ENCODE measurements around the gene TTLL10.

Gene TTLL10

GRCh38 chr1:1157914-1158710 lies 15.6 kb upstream of the TTLL10 start:
- no peaks in the 10 kb centered on the region for H3K9me3 ChIP-seq (ENCODE audit: control insufficient read depth, insufficient read depth, low read length)
- H3K4me1 ChIP-seq (ENCODE audit: insufficient read depth, low read length), result peaks cover 3% of the 10 kb centered on the region; the same call in 1 of the 2 replicates
- H3K9ac ChIP-seq (ENCODE audit: low read depth, low read length), result peak overlapping the region; percentile 59
- no peaks in the 10 kb centered on the region for H3K36me3 ChIP-seq (ENCODE audit: insufficient read depth, low read length)

- H3K9me3 ChIP-seq (ENCODE audit: control insufficient read depth, insufficient read depth, low read length), result no peaks in the 10 kb centered on the region
- H3K36me3 ChIP-seq (ENCODE audit: insufficient read depth, low read length), result no peaks in the 10 kb centered on the region
- no peak overlapping the region for H3K9ac ChIP-seq (ENCODE audit: low read depth, low read length)
- peaks cover 3% of the 10 kb centered on the region; the same call in 1 of the 2 replicates for H3K4me1 ChIP-seq (ENCODE audit: insufficient read depth, low read length)
Measured at GRCh38 chr1:1160281-1160930, 13.3 kb upstream of the TTLL10 start.

- peaks cover 3% of the 10 kb centered on the region; the same call in 1 of the 2 replicates for H3K4me1 ChIP-seq (ENCODE audit: insufficient read depth, low read length)
- no peaks in the 10 kb centered on the region for H3K9me3 ChIP-seq (ENCODE audit: control insufficient read depth, insufficient read depth, low read length)
- H3K9ac ChIP-seq (ENCODE audit: low read depth, low read length), result no peak overlapping the region
- no peaks in the 10 kb centered on the region for H3K36me3 ChIP-seq (ENCODE audit: insufficient read depth, low read length)
Measured at GRCh38 chr1:1161078-1161682, 12.5 kb upstream of the TTLL10 start.

- Histone ChIP-seq H3K9me3 (ENCODE audit: control insufficient read depth, insufficient read depth, low read length) (no peaks in the 10 kb centered on the region), H3K4me1 (ENCODE audit: insufficient read depth, low read length) (peaks cover 3% of the 10 kb centered on the region; the same call in 1 of the 2 replicates), H3K9ac (ENCODE audit: low read depth, low read length) (no peak overlapping the region), H3K36me3 (ENCODE audit: insufficient read depth, low read length) (no peaks in the 10 kb centered on the region)
Measured at GRCh38 chr1:1161683-1162079, 12.0 kb upstream of the TTLL10 start.

- Histone ChIP-seq H3K36me3 (ENCODE audit: insufficient read depth, low read length) (no peaks in the 10 kb centered on the region), H3K9me3 (ENCODE audit: control insufficient read depth, insufficient read depth, low read length) (no peaks in the 10 kb centered on the region), H3K9ac (ENCODE audit: low read depth, low read length) (no peak overlapping the region), H3K4me1 (ENCODE audit: insufficient read depth, low read length) (peaks cover 3% of the 10 kb centered on the region; the same call in 1 of the 2 replicates)
Measured at GRCh38 chr1:1162597-1163537, 10.8 kb upstream of the TTLL10 start.

- no peaks in the 10 kb centered on the region for H3K9me3 ChIP-seq (ENCODE audit: control insufficient read depth, insufficient read depth, low read length)
- peaks cover 1% of the 10 kb centered on the region; the same call in 1 of the 2 replicates for H3K4me1 ChIP-seq (ENCODE audit: insufficient read depth, low read length)
- H3K9ac ChIP-seq (ENCODE audit: low read depth, low read length), result no peak overlapping the region
- no peaks in the 10 kb centered on the region for H3K36me3 ChIP-seq (ENCODE audit: insufficient read depth, low read length)
Measured at GRCh38 chr1:1163538-1164070, 10.1 kb upstream of the TTLL10 start.

- Histone ChIP-seq H3K4me1 (ENCODE audit: insufficient read depth, low read length) (no peaks in the 10 kb centered on the region), H3K9me3 (ENCODE audit: control insufficient read depth, insufficient read depth, low read length) (no peaks in the 10 kb centered on the region), H3K36me3 (ENCODE audit: insufficient read depth, low read length) (no peaks in the 10 kb centered on the region), H3K9ac (ENCODE audit: low read depth, low read length) (no peak overlapping the region)
Measured at GRCh38 chr1:1164361-1164700, 9.3 kb upstream of the TTLL10 start.

GRCh38 chr1:1164701-1165451 lies 8.8 kb upstream of the TTLL10 start:
- no peaks in the 10 kb centered on the region; the same call in 1 of the 2 replicates for H3K4me1 ChIP-seq (ENCODE audit: insufficient read depth, low read length)
- no peaks in the 10 kb centered on the region for H3K36me3 ChIP-seq (ENCODE audit: insufficient read depth, low read length)
- H3K9me3 ChIP-seq (ENCODE audit: control insufficient read depth, insufficient read depth, low read length), result no peaks in the 10 kb centered on the region
- H3K9ac ChIP-seq (ENCODE audit: low read depth, low read length), result no peak overlapping the region

GRCh38 chr1:1165485-1165884 lies 8.2 kb upstream of the TTLL10 start:
- H3K9ac ChIP-seq (ENCODE audit: low read depth, low read length), result no peak overlapping the region

GRCh38 chr1:1165900-1166421 lies 7.7 kb upstream of the TTLL10 start:
- no peaks in the 10 kb centered on the region for H3K36me3 ChIP-seq (ENCODE audit: insufficient read depth, low read length)
- H3K9me3 ChIP-seq (ENCODE audit: control insufficient read depth, insufficient read depth, low read length), result no peaks in the 10 kb centered on the region
- H3K4me1 ChIP-seq (ENCODE audit: insufficient read depth, low read length), result no peaks in the 10 kb centered on the region; the same call in 1 of the 2 replicates
- H3K9ac ChIP-seq (ENCODE audit: low read depth, low read length), result no peak overlapping the region

More at GRCh38 chr1:1165485-1165884, 8.2 kb upstream of the TTLL10 start:
- no peaks in the 10 kb centered on the region for H3K9me3 ChIP-seq (ENCODE audit: control insufficient read depth, insufficient read depth, low read length)
- no peaks in the 10 kb centered on the region for H3K36me3 ChIP-seq (ENCODE audit: insufficient read depth, low read length)
- no peaks in the 10 kb centered on the region; the same call in 1 of the 2 replicates for H3K4me1 ChIP-seq (ENCODE audit: insufficient read depth, low read length)

GRCh38 chr1:1166642-1167397 lies 6.9 kb upstream of the TTLL10 start:
- Histone ChIP-seq H3K9me3 (ENCODE audit: control insufficient read depth, insufficient read depth, low read length) (no peaks in the 10 kb centered on the region), H3K9ac (ENCODE audit: low read depth, low read length) (no peak overlapping the region), H3K4me1 (ENCODE audit: insufficient read depth, low read length) (no peaks in the 10 kb centered on the region; the same call in 1 of the 2 replicates), H3K36me3 (ENCODE audit: insufficient read depth, low read length) (no peaks in the 10 kb centered on the region)

GRCh38 chr1:1167398-1167821 lies 6.3 kb upstream of the TTLL10 start:
- no peak overlapping the region for H3K9ac ChIP-seq (ENCODE audit: low read depth, low read length)
- no peaks in the 10 kb centered on the region for H3K9me3 ChIP-seq (ENCODE audit: control insufficient read depth, insufficient read depth, low read length)
- H3K4me1 ChIP-seq (ENCODE audit: insufficient read depth, low read length), result no peaks in the 10 kb centered on the region; the same call in 1 of the 2 replicates
- H3K36me3 ChIP-seq (ENCODE audit: insufficient read depth, low read length), result no peaks in the 10 kb centered on the region
